BLaER1 treated with 17β-estradiol and CSF1 and Interleukin-3, amounts not matched to agents 10 nM and 100 nM (cell line): ENCODE results near the gene SUPT6H.

ENCODE experiments used
- H3K27ac ChIP-seq, 11 experiments: shearing (Covaris generic); formaldehyde crosslinking; 2 replicates each; pipeline ENCODE4 v1.8.1; 2022
- H3K27me3 ChIP-seq, 11 experiments: shearing (Covaris generic); formaldehyde crosslinking; 2 replicates each; pipeline ENCODE4 v1.8.1; 2022
- H3K36me3 ChIP-seq, 11 experiments: shearing (Covaris generic); formaldehyde crosslinking; 2 replicates each; pipeline ENCODE4 v1.8.1; 2022
- H3K4me1 ChIP-seq, 10 experiments: shearing (Covaris generic); formaldehyde crosslinking; 2 replicates each; pipeline ENCODE4 v1.8.1; 2022
- H3K4me2 ChIP-seq, 11 experiments: shearing (Covaris generic); formaldehyde crosslinking; 2 replicates each; pipeline ENCODE4 v1.8.1; 2022
- H3K4me3 ChIP-seq, 10 experiments: shearing (Covaris generic); formaldehyde crosslinking; 2 replicates each; pipeline ENCODE4 v1.8.1; 2022
- H3K9ac ChIP-seq, 11 experiments: shearing (Covaris generic); formaldehyde crosslinking; 2 replicates each; pipeline ENCODE4 v1.8.1; 2022
- H3K9me3 ChIP-seq, 11 experiments: shearing (Covaris generic); formaldehyde crosslinking; replicated peaks in 1 of 11; 2 replicates each; pipeline ENCODE4 v1.8.1; 2022
- H4K20me1 ChIP-seq, 11 experiments: shearing (Covaris generic); formaldehyde crosslinking; 2 replicates each; pipeline ENCODE4 v1.8.1; 2022
- Cebpa-rat ChIP-seq, 11 experiments: shearing (Covaris generic); IDR thresholded peaks; 2 replicates each; pipeline ENCODE4 v1.8.1; 2022

Gene SUPT6H

DNA sequence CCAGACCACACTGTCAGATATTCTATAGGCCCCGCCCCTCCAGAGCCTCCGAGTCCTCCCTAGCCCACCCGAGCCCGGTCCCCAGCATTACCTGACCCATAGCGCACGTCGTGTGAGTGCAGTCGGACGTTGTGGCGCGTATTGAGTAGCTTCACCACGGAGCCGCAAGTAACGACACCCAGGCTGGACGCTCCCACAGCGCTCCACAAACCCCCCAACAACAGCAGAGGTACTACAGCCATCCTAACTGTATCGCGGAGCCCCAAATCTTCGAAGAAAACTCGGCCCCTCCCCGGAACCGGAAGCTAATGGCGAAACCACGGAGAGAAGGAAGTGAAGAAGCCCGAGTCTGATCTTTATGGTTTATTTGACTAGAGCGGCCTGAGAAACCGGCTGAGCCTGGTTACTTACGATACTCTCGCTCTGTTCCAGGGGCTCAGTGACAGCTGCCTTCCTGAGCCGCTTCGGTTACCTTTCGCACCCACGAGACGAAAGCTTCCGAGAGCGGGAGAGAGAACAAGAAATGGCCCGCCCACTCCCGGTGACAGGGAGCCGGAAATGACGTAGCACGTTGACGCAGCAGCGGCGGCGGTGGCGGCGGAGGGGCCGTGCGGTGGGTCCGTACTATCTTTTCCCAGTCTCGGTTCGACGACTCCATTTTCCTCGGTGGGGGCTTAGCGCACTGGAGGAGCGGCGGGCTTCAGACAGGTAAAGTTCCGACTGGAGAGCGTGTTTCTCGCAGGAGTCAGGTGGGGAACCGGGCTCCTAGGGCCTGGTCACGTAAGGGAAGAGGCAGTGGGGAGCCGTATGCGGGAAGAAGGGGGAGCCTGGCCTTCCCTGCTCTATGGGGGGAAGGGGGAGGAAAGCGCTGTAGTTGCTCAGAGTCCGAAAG is at the start of gene SUPT6H, which contains the start of gene SDF2:
Gene SUPT6H, plus strand, starts transcription at position 571 of the 892 bp plus-strand sequence. CDS start 11,197 bp downstream, outside the sequence.
Gene SDF2, minus strand, starts transcription at position 272 of the 892 bp plus-strand sequence. Its CDS starts 30 bp downstream, at position 242.
- Histone ChIP-seq H3K27ac (peak within 1 kb of the TSS; percentile 85 to 99 (median 94)), H3K36me3 (peaks cover 33 to 68% (median 59%) of the 10 kb centered on the region in 11 experiments), H3K9me3 (peaks cover 6 to 20% (median 18%) of the 10 kb centered on the region in 11 experiments; a peak in 20 of 22 replicates), H3K4me2 (peak within 1 kb of the TSS; percentile 79 to 97 (median 91)), H3K27me3 (no peaks in the 10 kb centered on the region), H3K4me1 (peaks cover 29 to 49% (median 37%) of the 10 kb centered on the region in 10 experiments), H4K20me1 (peaks cover 19 to 88% (median 57%) of the 10 kb centered on the region in 11 experiments; a peak in 17 of 22 replicates), H3K4me3 (peak within 1 kb of the TSS; percentile 72 to 96 (median 89)), H3K9ac (peak within 1 kb of the TSS; percentile 85 to 99 (median 93))
- TF ChIP-seq Cebpa-rat (IDR thresholded peaks at IDR 0.05) = no peak

DNA sequence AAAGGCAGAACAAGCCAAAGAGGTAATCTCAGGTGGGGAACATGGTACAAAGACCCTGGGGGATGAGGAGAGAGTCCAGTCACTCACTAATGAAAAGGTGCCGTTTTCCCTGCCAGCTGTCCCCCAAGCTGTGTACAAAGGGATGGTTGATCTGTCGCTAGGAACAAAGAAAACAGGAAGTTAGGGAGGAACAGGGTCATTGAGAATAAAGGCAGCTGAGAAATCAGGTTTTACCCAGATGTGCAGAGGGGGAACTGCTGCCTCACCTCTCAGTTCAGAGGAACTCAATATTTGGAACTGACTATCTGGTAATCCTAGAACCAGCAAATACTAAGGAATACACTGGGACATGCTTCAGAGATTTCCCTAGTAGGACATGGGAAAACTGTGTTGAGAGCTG is 49.5 kb upstream of the SUPT6H start:
- Histone ChIP-seq H3K27me3 (no peaks in the 10 kb centered on the region), H3K9ac (peak overlapping the region in 2 of 11 experiments; percentile 4 to 5; a peak in 3 of 22 replicates), H3K9me3 (no peaks in the 10 kb centered on the region), H3K27ac (peak overlapping the region in 3 of 11 experiments; percentile 14 to 35 (median 25); a peak in 2 of 22 replicates), H3K4me2 (peak overlapping the region in 7 of 11 experiments; percentile 0 to 41 (median 17); a peak in 9 of 22 replicates), H3K4me3 (no peak overlapping the region), H4K20me1 (peaks cover 11 to 55% (median 36%) of the 10 kb centered on the region in 11 experiments; a peak in 18 of 22 replicates), H3K4me1 (peaks cover 0 to 40% (median 27%) of the 10 kb centered on the region in 10 experiments; a peak in 16 of 20 replicates), H3K36me3 (peaks cover 89 to 100% (median 95%) of the 10 kb centered on the region in 11 experiments)
- no peak for TF ChIP-seq Cebpa-rat (IDR thresholded peaks at IDR 0.05)

DNA sequence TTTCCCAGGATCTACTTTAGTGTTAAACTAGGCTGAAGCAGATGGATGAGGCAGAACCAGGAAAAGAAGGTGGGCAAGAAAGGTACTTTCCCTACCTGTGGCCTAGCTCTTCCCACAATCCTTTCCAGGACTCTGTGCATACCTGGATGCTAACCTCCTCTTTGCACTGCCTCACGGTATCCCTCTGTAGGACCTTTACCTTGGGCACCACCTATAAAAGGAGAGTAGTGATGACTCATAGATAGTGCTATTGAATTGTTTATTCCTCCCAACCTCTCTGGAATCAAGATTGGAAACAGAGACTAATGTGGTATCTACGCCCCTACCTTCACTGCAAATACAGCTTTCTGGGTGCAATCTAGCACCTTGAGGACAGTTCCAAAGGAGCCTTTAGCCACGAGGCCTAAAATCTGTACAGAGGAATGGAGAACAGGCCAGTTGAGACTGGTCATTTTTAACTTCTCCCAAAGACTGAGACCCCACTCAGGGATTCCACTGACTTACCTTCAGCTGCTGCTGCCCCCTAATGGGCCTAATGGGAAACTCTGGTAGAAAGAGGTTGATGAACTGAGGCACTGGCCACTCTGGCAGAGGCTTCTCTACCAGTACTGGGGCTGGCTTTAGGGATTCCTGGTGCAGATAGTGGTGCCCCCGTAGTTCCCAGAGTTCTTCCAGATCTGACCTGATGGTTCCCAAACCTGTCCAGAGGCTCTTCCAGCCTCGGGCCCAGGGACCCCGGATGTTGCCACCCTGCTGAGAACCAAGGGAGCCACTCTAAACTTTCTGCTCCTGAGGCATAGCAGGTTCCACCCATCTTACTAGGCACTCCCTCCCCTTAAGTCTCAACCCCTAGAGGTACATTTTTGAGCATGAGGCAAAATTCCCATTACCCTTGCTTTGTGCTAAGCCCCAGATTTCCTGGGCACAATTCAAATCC is 48.8 kb upstream of the SUPT6H start:
- TF ChIP-seq Cebpa-rat (IDR thresholded peaks at IDR 0.05) = no peak
- Histone ChIP-seq H3K9me3 (no peaks in the 10 kb centered on the region), H3K27me3 (no peaks in the 10 kb centered on the region), H3K36me3 (peaks cover 93 to 100% (median 98%) of the 10 kb centered on the region in 11 experiments), H3K9ac (peak overlapping the region in 3 of 11 experiments; percentile 4 to 34 (median 28); a peak in 4 of 22 replicates), H3K4me1 (peaks cover 0 to 40% (median 27%) of the 10 kb centered on the region in 10 experiments; a peak in 16 of 20 replicates), H3K4me3 (no peak overlapping the region), H3K27ac (0 out of 22 replicates have a peak overlapping the region, but pooled peaks of 1 of the 11 experiments have one; percentile 9), H4K20me1 (peaks cover 15 to 62% (median 38%) of the 10 kb centered on the region in 11 experiments; a peak in 18 of 22 replicates), H3K4me2 (peak overlapping the region in 7 of 11 experiments; percentile 14 to 41 (median 23); a peak in 11 of 22 replicates)

DNA sequence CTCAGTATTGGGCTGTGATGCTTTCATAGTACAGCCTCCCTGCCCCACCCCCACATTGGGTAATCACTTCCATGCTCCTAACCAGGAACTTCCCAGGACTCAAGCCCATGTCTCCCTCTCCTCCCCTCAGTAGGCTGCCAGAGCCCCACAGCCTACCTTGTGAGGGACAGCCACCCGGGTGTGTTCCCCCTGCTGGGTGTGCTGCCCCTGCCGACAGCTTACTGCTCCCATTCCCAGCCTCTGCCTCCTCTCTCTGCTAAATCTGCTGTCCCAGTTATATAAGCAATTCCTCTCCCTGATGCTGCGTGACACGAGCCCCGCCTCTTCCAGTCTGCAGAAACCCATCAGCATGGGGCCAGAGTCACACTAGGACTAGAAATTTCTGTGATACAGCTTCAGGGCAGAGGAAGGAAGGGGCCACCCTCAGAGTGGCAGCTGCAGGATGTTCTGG is 48.0 kb upstream of the SUPT6H start, which contains the start of gene RSKR:
Gene RSKR, minus strand, starts transcription at position 255 of the 451 bp plus-strand sequence. Its CDS starts 24 bp downstream, at position 231.
- Histone ChIP-seq H3K4me3 (no peak within 1 kb of the TSS), H3K27ac (peak within 1 kb of the TSS in 2 of 11 experiments; percentile 9 to 22; a peak in 1 of 22 replicates), H3K4me2 (peak within 1 kb of the TSS in 7 of 11 experiments; percentile 14 to 41 (median 23); a peak in 11 of 22 replicates), H4K20me1 (peaks cover 15 to 64% (median 40%) of the 10 kb centered on the region in 11 experiments; a peak in 18 of 22 replicates), H3K9ac (peak within 1 kb of the TSS in 9 of 11 experiments; percentile 4 to 48 (median 26); a peak in 10 of 22 replicates), H3K9me3 (no peaks in the 10 kb centered on the region), H3K36me3 (peaks cover 96 to 100% (median 100%) of the 10 kb centered on the region in 11 experiments), H3K4me1 (peaks cover 0 to 40% (median 27%) of the 10 kb centered on the region in 10 experiments; a peak in 16 of 20 replicates), H3K27me3 (no peaks in the 10 kb centered on the region)
- no peak for TF ChIP-seq Cebpa-rat (IDR thresholded peaks at IDR 0.05)

DNA sequence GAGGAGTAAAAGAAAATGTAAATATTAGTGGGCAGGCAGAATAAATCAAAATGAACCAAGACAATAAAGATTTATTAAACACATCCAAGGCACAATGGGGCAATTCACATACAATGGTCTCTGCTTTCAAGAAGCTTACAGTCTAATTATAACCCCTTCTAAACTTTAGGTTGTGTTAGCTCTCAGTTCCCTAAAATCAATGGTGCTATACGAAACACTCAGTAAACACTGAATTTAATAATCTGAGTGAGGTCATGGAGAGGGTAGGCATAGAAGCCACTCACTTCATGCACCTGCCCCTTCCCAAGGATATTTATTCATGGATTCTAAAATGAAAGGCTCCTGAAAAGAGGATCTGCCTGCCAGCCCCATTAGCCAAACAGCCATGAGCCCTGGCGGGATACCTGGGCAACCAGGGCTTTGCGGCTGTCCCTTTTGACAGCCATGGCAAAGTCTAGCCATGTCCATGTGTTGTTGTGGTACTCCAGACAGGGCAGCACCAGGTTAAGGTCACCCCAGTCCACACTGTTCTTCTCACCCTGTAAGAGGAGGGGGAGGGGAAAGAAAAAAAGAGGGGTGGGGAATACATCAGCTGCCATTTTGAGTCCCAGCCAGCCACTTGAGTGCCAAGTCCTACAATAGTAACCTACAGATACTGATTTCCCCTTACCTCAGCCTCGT is 46.6 kb upstream of the SUPT6H start:
- Histone ChIP-seq H3K9me3 (no peaks in the 10 kb centered on the region), H3K27me3 (no peaks in the 10 kb centered on the region), H3K4me2 (no peak overlapping the region; a peak in 1 of 22 replicates), H3K36me3 (peaks cover 98 to 100% (median 100%) of the 10 kb centered on the region in 11 experiments), H3K4me1 (peaks cover 0 to 40% (median 27%) of the 10 kb centered on the region in 10 experiments; a peak in 16 of 20 replicates), H3K27ac (no peak overlapping the region), H3K4me3 (no peak overlapping the region), H4K20me1 (peaks cover 15 to 77% (median 49%) of the 10 kb centered on the region in 11 experiments; a peak in 18 of 22 replicates), H3K9ac (no peak overlapping the region)
- no peak for TF ChIP-seq Cebpa-rat (IDR thresholded peaks at IDR 0.05)

DNA sequence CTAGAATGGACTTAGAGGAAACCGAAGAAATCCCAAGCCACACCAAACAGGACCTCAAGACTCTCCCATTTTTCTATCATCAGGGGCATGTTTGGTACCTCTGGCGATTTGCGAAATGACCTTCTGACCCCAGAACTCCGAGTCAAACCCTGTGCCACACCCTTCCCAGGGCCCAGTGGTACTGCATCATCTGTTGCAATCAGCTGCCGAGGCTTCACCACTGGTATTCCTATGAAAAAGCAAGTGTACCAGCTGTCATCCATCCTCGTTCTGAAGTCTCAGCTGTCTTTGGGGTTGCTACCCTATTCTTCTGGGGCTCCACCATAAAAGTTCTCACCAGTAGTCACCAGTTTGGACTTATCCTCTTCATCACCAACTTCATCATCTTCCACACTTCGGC is 45.7 kb upstream of the SUPT6H start:
- peaks cover 17 to 84% (median 58%) of the 10 kb centered on the region in 11 experiments; a peak in 18 of 22 replicates for H4K20me1 ChIP-seq
- no peak for TF ChIP-seq Cebpa-rat (IDR thresholded peaks at IDR 0.05)
- H3K36me3 ChIP-seq = peaks cover 98 to 100% (median 100%) of the 10 kb centered on the region in 11 experiments
- no peaks in the 10 kb centered on the region for H3K9me3 ChIP-seq
- no peak overlapping the region for H3K4me2 ChIP-seq
- no peak overlapping the region for H3K4me3 ChIP-seq
- H3K4me1 ChIP-seq = peaks cover 0 to 40% (median 27%) of the 10 kb centered on the region in 10 experiments; a peak in 16 of 20 replicates
- H3K27me3 ChIP-seq = no peaks in the 10 kb centered on the region
- H3K27ac ChIP-seq = no peak overlapping the region
- no peak overlapping the region for H3K9ac ChIP-seq

DNA sequence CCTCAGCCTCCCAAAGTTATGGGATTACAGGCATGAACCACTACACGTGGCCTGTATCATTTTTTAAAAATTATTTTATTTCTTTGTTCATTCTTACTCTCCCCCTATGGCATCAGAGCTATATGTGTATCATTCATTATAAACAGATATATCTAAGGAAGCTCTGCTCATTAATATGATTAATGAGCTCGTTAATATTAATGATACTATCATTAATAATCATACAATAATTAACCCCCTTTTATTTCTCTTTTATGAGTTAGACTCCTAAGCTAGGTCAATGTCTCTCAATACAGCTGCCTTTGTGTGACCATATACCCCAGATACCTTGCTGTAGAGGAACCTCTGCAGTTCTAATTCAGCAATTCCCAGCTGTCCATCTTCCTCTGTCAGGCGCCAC is 43.5 kb upstream of the SUPT6H start:
- Histone ChIP-seq H4K20me1 (peaks cover 32 to 87% (median 72%) of the 10 kb centered on the region in 11 experiments; a peak in 18 of 22 replicates), H3K27me3 (no peaks in the 10 kb centered on the region), H3K4me3 (no peak overlapping the region), H3K27ac (no peak overlapping the region), H3K9ac (no peak overlapping the region), H3K36me3 (peaks cover 100% of the 10 kb centered on the region in 11 experiments), H3K4me1 (peaks cover 0 to 28% (median 16%) of the 10 kb centered on the region in 10 experiments; a peak in 15 of 20 replicates), H3K9me3 (no peaks in the 10 kb centered on the region), H3K4me2 (no peak overlapping the region)
- no peak for TF ChIP-seq Cebpa-rat (IDR thresholded peaks at IDR 0.05)
